ENCODE measurements around the gene OR51G2.

OR51G2 gene

DNA sequence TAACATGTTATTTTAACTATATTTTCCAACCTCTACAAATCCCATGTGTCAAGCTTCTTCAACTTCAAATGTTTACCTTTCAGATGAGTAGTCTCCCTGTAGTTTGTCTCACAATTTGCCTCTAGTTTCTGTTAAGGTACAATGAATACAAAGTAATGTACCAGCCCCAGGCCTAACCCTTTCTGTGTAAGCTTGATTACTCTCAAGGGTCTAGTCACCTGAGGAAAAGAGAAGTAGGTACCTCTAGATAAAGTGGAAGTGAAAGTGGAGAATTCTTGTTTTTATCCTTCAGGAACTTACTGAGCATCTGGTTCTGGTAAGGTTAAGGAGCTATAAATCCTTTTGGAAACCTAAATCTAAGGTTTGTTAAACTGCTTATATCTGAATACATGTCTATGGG, 15.7 kb downstream of the OR51G2 start, which contains the start of gene OR51A7:
OR51A7 (plus strand) TSS at position 300 of the 400 bp plus-strand sequence. CDS start 3,587 bp downstream, outside the sequence.
- no peak for DNase-seq (ENCODE audit: low read depth)
- TF ChIP-seq, protein P1, sequence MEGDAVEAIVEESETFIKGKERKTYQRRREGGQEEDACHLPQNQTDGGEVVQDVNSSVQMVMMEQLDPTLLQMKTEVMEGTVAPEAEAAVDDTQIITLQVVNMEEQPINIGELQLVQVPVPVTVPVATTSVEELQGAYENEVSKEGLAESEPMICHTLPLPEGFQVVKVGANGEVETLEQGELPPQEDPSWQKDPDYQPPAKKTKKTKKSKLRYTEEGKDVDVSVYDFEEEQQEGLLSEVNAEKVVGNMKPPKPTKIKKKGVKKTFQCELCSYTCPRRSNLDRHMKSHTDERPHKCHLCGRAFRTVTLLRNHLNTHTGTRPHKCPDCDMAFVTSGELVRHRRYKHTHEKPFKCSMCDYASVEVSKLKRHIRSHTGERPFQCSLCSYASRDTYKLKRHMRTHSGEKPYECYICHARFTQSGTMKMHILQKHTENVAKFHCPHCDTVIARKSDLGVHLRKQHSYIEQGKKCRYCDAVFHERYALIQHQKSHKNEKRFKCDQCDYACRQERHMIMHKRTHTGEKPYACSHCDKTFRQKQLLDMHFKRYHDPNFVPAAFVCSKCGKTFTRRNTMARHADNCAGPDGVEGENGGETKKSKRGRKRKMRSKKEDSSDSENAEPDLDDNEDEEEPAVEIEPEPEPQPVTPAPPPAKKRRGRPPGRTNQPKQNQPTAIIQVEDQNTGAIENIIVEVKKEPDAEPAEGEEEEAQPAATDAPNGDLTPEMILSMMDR (IDR thresholded peaks at IDR 0.05; ENCODE audit: control insufficient read depth, insufficient read depth, low read depth, low read length, missing control alignments), result no peak
- H3K4me3 ChIP-seq (ENCODE audit: control insufficient read depth, low read depth, low read length), result no peak within 1 kb of the TSS

DNA sequence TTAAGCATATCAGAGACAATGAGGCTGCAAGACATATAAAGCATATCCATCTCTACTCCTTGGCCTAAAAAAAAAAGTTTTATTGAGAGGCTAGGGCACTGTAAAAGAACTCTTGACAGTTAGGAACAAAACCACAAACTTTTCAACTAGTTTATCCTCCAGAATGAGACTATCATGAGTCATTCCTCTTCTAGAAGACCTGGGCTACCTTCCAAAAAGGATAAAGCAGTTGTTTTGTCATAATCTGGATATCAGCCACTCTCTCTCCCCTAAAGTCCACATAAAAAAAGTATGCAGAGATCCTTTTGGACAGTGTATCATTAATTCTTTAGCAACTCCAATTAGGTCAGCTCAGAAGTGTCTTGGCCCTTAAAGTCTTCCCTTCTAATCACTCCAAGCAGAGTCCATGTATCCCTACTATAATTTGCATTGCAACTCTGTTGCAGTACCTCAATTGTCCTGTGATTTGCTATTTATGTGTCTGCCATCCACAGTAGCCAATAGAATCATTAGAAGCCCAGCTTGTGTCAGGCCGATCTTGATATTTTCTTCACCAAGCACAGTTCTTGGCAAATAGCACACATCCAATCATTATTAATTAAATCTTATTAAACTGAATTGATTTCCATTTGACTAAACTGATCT, 27.0 kb downstream of the OR51G2 start:
- TF ChIP-seq, protein P1 (IDR thresholded peaks at IDR 0.05; ENCODE audit: control insufficient read depth, insufficient read depth, low read depth, low read length, missing control alignments), result no peak
- H3K4me3 ChIP-seq (ENCODE audit: control insufficient read depth, low read depth, low read length), result no peak overlapping the region
- no peak for DNase-seq (ENCODE audit: low read depth)

DNA sequence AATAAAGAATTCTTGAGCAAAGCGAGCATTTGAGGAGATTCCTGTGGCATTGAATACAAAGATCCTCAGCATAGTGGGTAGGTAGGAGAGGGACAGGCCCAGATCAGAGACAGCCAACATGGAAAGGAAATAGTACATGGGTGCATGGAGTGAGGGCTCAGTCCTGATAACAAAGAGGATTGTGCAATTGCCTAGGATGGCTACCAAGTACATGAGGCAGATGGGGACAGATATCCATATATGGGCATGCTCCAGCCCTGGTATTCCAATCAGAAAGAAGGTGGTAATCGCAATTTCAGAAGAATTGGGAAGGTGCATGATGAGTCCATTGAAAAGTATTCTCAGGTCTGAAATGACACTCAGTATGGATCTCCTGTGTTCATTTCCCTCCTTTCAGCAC, 28.9 kb downstream of the OR51G2 start:
- no peak for DNase-seq (ENCODE audit: low read depth)
- H3K4me3 ChIP-seq (ENCODE audit: control insufficient read depth, low read depth, low read length), result no peak overlapping the region
- TF ChIP-seq, protein P1 (IDR thresholded peaks at IDR 0.05; ENCODE audit: control insufficient read depth, insufficient read depth, low read depth, low read length, missing control alignments), result no peak

DNA sequence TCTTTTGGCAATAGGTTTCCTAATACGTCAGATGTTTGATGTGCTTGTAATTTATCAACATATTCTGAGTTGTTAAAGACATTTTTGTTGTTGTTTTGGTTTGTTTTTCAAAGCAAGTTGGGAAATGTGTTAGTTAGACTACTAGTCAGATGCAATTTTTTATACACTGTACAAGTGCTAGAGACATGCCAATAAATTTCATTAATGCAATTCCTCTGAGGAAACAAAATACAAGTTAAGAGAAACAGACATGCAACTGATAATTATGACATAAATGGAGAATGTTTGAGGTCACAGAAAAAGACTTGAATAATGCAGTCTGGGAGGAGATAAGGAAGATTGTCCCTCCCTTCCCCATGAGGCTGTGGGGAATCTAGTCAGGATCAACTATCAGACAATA, 31.6 kb downstream of the OR51G2 start:
- TF ChIP-seq, protein P1 (IDR thresholded peaks at IDR 0.05; ENCODE audit: control insufficient read depth, insufficient read depth, low read depth, low read length, missing control alignments), result no peak
- DNase-seq (ENCODE audit: low read depth), result no peak
- H3K4me3 ChIP-seq (ENCODE audit: control insufficient read depth, low read depth, low read length), result no peak overlapping the region

DNA sequence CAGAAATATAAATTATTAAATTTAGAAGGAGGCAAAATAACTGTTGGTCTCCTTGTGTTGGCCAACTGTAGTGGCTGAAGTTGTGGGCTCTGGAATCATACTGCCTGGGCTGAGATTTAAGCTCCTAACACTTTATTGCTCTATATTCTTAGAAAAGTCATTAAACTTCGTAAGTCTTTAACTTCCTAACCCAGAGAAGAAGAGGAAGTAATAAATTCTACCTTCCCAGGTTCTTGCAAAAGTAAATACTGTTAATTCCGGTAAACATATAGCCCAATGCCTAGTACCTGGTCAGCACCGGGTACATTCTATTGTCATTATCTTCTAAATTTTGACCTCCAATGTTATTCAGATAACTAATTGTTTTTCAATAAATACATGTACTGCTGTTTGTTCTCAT, 33.0 kb downstream of the OR51G2 start:
- DNase-seq (ENCODE audit: low read depth), result no peak
- H3K4me3 ChIP-seq (ENCODE audit: control insufficient read depth, low read depth, low read length), result no peak overlapping the region
- TF ChIP-seq, protein P1 (IDR thresholded peaks at IDR 0.05; ENCODE audit: control insufficient read depth, insufficient read depth, low read depth, low read length, missing control alignments), result no peak

DNA sequence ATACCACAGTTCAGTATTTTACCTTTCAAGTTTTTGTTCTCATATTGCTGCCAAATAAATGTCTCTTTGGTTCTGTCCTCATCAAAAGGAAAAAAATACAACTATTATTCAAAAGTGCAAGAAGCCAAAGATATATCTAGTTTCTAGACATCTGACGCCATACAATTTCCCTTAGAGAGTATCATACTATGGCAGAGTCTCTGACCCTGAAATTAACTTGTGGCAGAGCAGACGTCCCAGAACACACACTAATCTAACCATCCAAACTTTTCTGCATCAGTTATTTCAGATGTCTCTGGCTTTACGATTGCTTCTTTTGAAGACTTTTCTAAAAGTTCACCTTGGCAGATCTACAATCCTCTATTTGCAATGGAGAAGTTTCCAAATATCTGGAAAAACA, 34.8 kb downstream of the OR51G2 start:
- DNase-seq (ENCODE audit: low read depth), result no peak
- no peak overlapping the region for H3K4me3 ChIP-seq (ENCODE audit: control insufficient read depth, low read depth, low read length)
- TF ChIP-seq, protein P1 (IDR thresholded peaks at IDR 0.05; ENCODE audit: control insufficient read depth, insufficient read depth, low read depth, low read length, missing control alignments), result no peak
